GM12878 (cell line): ENCODE results near the gene DES.

Source experiments
- CEBPB ChIP-seq, 2 experiments: fragments of 150-350 bp in 1 of 2; IDR thresholded peaks; 2 replicates each; pipeline ENCODE4 v1.6.1; 2012 to 2014; ENCODE audit warnings: low read depth in 2 of 2, low read length in 2 of 2, borderline replicate concordance in 1 of 2, inconsistent platforms in 1 of 2
- FOXM1 ChIP-seq: IDR thresholded peaks from 2 replicates; pipeline ENCODE4 v1.6.1; 2012; ENCODE audit warnings: low read depth, mild to moderate bottlenecking, inconsistent platforms, low read length, moderate library complexity
- HDAC2 ChIP-seq: fragments of 200-600 bp; sonication (generic); IDR thresholded peaks from 2 replicates; pipeline ENCODE4 v1.6.1; 2017
- KDM1A ChIP-seq: fragments of 200-600 bp; sonication (generic); IDR thresholded peaks from 2 replicates; pipeline ENCODE4 v1.6.1; 2016; ENCODE audit warnings: borderline replicate concordance
- TCF12 ChIP-seq: IDR thresholded peaks from 2 replicates; pipeline ENCODE4 v1.6.1; 2011; ENCODE audit warnings: low read depth, mild to moderate bottlenecking, low read length
- ZNF622 ChIP-seq: fragments of 450-650 bp; IDR thresholded peaks from 2 replicates; pipeline ENCODE4 v1.6.1; 2017; ENCODE audit warnings: mild to moderate bottlenecking, inconsistent platforms
- TF ChIP-seq, protein P1 (sequence below): fragments of 450-650 bp; IDR thresholded peaks from 2 replicates; pipeline ENCODE4 v1.6.1; 2014; ENCODE audit warnings: mild to moderate bottlenecking
- TF ChIP-seq, protein P2 (sequence below): IDR thresholded peaks from 2 replicates; pipeline ENCODE4 v1.6.1; 2011; ENCODE audit warnings: low read depth, low read length, improper control_type of control experiment, borderline replicate concordance
- TF ChIP-seq, protein P3 (sequence below): IDR thresholded peaks from 2 replicates; pipeline ENCODE4 v1.6.1; 2012; ENCODE audit warnings: mild to moderate bottlenecking, low read depth, low read length

DNA sequence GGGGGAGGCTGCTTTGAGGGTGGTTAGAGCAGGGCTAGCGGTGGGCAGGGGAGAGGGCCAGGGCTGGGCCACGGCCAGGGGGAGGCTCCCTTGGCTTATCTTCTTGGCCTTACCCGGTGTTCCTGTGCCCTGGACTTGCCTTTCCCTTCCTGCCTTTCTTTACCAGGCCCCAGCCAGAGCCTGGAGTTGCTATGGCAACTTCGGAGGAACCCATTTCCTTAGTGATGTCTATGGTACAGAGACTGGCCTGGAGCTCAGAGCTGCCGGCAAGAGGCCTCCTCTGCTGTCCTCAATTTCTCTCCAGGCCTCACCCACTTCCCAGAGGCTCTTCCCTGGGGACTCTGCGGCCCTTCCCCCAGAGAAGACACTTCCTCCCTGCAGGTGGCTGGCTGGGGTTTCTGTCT lies 27.9 kb downstream of the DES start:
- TF ChIP-seq KDM1A (no peak), HDAC2 (no peak), ZNF622 (no peak), CEBPB (IDR thresholded peaks at IDR 0.05; ENCODE audit: borderline replicate concordance in 1 of 2, low read depth in 2 of 2, low read length in 2 of 2) (no peak), FOXM1 (no peak), TCF12 (no peak)
- TF ChIP-seq, protein P1, sequence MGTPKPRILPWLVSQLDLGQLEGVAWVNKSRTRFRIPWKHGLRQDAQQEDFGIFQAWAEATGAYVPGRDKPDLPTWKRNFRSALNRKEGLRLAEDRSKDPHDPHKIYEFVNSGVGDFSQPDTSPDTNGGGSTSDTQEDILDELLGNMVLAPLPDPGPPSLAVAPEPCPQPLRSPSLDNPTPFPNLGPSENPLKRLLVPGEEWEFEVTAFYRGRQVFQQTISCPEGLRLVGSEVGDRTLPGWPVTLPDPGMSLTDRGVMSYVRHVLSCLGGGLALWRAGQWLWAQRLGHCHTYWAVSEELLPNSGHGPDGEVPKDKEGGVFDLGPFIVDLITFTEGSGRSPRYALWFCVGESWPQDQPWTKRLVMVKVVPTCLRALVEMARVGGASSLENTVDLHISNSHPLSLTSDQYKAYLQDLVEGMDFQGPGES: no peak
- TF ChIP-seq, protein P2, sequence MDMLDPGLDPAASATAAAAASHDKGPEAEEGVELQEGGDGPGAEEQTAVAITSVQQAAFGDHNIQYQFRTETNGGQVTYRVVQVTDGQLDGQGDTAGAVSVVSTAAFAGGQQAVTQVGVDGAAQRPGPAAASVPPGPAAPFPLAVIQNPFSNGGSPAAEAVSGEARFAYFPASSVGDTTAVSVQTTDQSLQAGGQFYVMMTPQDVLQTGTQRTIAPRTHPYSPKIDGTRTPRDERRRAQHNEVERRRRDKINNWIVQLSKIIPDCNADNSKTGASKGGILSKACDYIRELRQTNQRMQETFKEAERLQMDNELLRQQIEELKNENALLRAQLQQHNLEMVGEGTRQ: no peak
- TF ChIP-seq, protein P3, sequence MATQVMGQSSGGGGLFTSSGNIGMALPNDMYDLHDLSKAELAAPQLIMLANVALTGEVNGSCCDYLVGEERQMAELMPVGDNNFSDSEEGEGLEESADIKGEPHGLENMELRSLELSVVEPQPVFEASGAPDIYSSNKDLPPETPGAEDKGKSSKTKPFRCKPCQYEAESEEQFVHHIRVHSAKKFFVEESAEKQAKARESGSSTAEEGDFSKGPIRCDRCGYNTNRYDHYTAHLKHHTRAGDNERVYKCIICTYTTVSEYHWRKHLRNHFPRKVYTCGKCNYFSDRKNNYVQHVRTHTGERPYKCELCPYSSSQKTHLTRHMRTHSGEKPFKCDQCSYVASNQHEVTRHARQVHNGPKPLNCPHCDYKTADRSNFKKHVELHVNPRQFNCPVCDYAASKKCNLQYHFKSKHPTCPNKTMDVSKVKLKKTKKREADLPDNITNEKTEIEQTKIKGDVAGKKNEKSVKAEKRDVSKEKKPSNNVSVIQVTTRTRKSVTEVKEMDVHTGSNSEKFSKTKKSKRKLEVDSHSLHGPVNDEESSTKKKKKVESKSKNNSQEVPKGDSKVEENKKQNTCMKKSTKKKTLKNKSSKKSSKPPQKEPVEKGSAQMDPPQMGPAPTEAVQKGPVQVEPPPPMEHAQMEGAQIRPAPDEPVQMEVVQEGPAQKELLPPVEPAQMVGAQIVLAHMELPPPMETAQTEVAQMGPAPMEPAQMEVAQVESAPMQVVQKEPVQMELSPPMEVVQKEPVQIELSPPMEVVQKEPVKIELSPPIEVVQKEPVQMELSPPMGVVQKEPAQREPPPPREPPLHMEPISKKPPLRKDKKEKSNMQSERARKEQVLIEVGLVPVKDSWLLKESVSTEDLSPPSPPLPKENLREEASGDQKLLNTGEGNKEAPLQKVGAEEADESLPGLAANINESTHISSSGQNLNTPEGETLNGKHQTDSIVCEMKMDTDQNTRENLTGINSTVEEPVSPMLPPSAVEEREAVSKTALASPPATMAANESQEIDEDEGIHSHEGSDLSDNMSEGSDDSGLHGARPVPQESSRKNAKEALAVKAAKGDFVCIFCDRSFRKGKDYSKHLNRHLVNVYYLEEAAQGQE: no peak
